MM.1S (cell line): ENCODE results near the gene TMEM225.

Experiments used
- DNase-seq: peaks from one replicate; pipeline ENCODE4 v3.0.0-alpha.2; 2015
- H2AFZ ChIP-seq: fragments of 300-600 bp; sonication (generic); 2 replicates; pipeline ENCODE4 v1.6.0; 2016; ENCODE audit warnings: antibody characterized with exemption, low read length
- H3F3A ChIP-seq: fragments of 300-600 bp; sonication (generic); 2 replicates; pipeline ENCODE4 v1.6.1; 2016; ENCODE audit warnings: mild to moderate bottlenecking, antibody characterized with exemption, low read length, moderate library complexity, mixed read lengths; ENCODE audit not compliant: insufficient read depth
- H3K27ac ChIP-seq: fragments of 300-600 bp; sonication (generic); 2 replicates; pipeline ENCODE4 v1.5.1; 2016; ENCODE audit warnings: mild to moderate bottlenecking, low read length
- H3K27me3 ChIP-seq: fragments of 300-600 bp; sonication (generic); replicated peaks from 2 replicates; pipeline ENCODE4 v1.6.0; 2016; ENCODE audit warnings: low read length; ENCODE audit not compliant: insufficient read depth
- H3K36me3 ChIP-seq: fragments of 300-600 bp; sonication (generic); replicated peaks from 2 replicates; pipeline ENCODE4 v1.6.1; 2016; ENCODE audit warnings: mild to moderate bottlenecking, low read length, mixed read lengths; ENCODE audit not compliant: insufficient read depth
- H3K4me1 ChIP-seq: fragments of 300-600 bp; sonication (generic); 2 replicates; pipeline ENCODE4 v1.6.1; 2016; ENCODE audit warnings: low read length, mixed read lengths
- H3K4me2 ChIP-seq: fragments of 300-600 bp; sonication (generic); 2 replicates; pipeline ENCODE4 v1.6.0; 2016; ENCODE audit warnings: low read depth, low read length
- H3K4me3 ChIP-seq: fragments of 300-600 bp; sonication (generic); 2 replicates; pipeline ENCODE4 v1.5.1; 2016; ENCODE audit warnings: low read length, mixed read lengths
- H3K79me2 ChIP-seq: fragments of 300-600 bp; sonication (generic); 2 replicates; pipeline ENCODE4 v1.6.1; 2016; ENCODE audit warnings: mixed run types, low read length, mixed read lengths
- H3K9ac ChIP-seq: fragments of 300-600 bp; sonication (generic); 2 replicates; pipeline ENCODE4 v1.6.1; 2016; ENCODE audit warnings: low read length, mixed read lengths
- H3K9me2 ChIP-seq: fragments of 300-600 bp; sonication (generic); replicated peaks from 2 replicates; pipeline ENCODE4 v1.6.1; 2016; ENCODE audit warnings: mild to moderate bottlenecking, low read length, mixed read lengths; ENCODE audit not compliant: insufficient read depth
- H3K9me3 ChIP-seq: fragments of 300-600 bp; sonication (generic); replicated peaks from 2 replicates; pipeline ENCODE4 v1.6.1; 2016; ENCODE audit warnings: mild to moderate bottlenecking, low read length, mixed read lengths; ENCODE audit not compliant: insufficient read depth
- H4K20me1 ChIP-seq: fragments of 300-600 bp; sonication (generic); 2 replicates; pipeline ENCODE4 v1.6.1; 2016; ENCODE audit warnings: mild to moderate bottlenecking, low read length, moderate library complexity, mixed read lengths; ENCODE audit not compliant: insufficient read depth
- CTCF ChIP-seq: fragments of 300-600 bp; sonication (generic); IDR thresholded peaks from 2 replicates; pipeline ENCODE4 v1.5.1; 2016; ENCODE audit warnings: antibody characterized with exemption, low read length, mixed read lengths
- EZH2 ChIP-seq: fragments of 300-600 bp; sonication (generic); optimal IDR thresholded peaks from 2 replicates; pipeline ENCODE3; 2017; ENCODE audit warnings: low read depth, mild to moderate bottlenecking, antibody characterized with exemption, low read length, mixed read lengths
- EZH2phosphoT487 ChIP-seq: fragments of 300-600 bp; sonication (generic); IDR thresholded peaks from 2 replicates; pipeline ENCODE4 v1.6.1; 2018; ENCODE audit warnings: antibody characterized with exemption, low read length

Gene TMEM225

GRCh38 chr11:123905826-123906225 is 20.4 kb upstream of the TMEM225 start:
- no peak overlapping the region for H3K4me2 ChIP-seq
- no peak overlapping the region for H3K27ac ChIP-seq
- H3K9me3 ChIP-seq: no peaks in the 10 kb centered on the region
- H3K9me2 ChIP-seq: no peaks in the 10 kb centered on the region
- peaks cover 7% of the 10 kb centered on the region for H3F3A ChIP-seq
- no peak overlapping the region for H3K9ac ChIP-seq
- H3K4me3 ChIP-seq: no peak overlapping the region
- no peaks in the 10 kb centered on the region for H3K36me3 ChIP-seq
- TF ChIP-seq CTCF: no peak
- TF ChIP-seq EZH2: no peak
- TF ChIP-seq EZH2phosphoT487: no peak
- no peak for DNase-seq
- H3K27me3 ChIP-seq: peaks cover 50% of the 10 kb centered on the region
- no peaks in the 10 kb centered on the region for H3K79me2 ChIP-seq
- no peak overlapping the region for H2AFZ ChIP-seq
- no peaks in the 10 kb centered on the region for H4K20me1 ChIP-seq
- H3K4me1 ChIP-seq: peaks cover 11% of the 10 kb centered on the region

GRCh38 chr11:123904932-123905331 is 19.5 kb upstream of the TMEM225 start:
- DNase-seq: no peak

GRCh38 chr11:123903932-123904331 is 18.5 kb upstream of the TMEM225 start:
- H3K9me2 ChIP-seq: no peaks in the 10 kb centered on the region
- H3K4me3 ChIP-seq: no peak overlapping the region
- no peaks in the 10 kb centered on the region for H4K20me1 ChIP-seq
- TF ChIP-seq EZH2 (no peak), CTCF (no peak), EZH2phosphoT487 (no peak)
- peak overlapping the region; percentile 20; the same call in 1 of the 2 replicates for H3K4me2 ChIP-seq
- DNase-seq: peak; percentile 81
- H3K27ac ChIP-seq: no peak overlapping the region
- no peaks in the 10 kb centered on the region for H3K79me2 ChIP-seq
- H3K9ac ChIP-seq: no peak overlapping the region
- peaks cover 7% of the 10 kb centered on the region for H3F3A ChIP-seq
- no peak overlapping the region for H2AFZ ChIP-seq
- H3K4me1 ChIP-seq: peaks cover 11% of the 10 kb centered on the region
- no peaks in the 10 kb centered on the region for H3K9me3 ChIP-seq
- peaks cover 50% of the 10 kb centered on the region for H3K27me3 ChIP-seq
- H3K36me3 ChIP-seq: no peaks in the 10 kb centered on the region

More at GRCh38 chr11:123904932-123905331, 19.5 kb upstream of the TMEM225 start:
- Histone ChIP-seq H3K27ac (no peak overlapping the region), H3K79me2 (no peaks in the 10 kb centered on the region), H4K20me1 (no peaks in the 10 kb centered on the region), H3K27me3 (peaks cover 50% of the 10 kb centered on the region), H3K36me3 (no peaks in the 10 kb centered on the region), H3K4me2 (no peak overlapping the region), H3K4me1 (peaks cover 11% of the 10 kb centered on the region), H3K9me3 (no peaks in the 10 kb centered on the region), H2AFZ (no peak overlapping the region), H3K9me2 (no peaks in the 10 kb centered on the region), H3F3A (peaks cover 7% of the 10 kb centered on the region), H3K4me3 (no peak overlapping the region), H3K9ac (no peak overlapping the region)
- no peak for TF ChIP-seq CTCF
- TF ChIP-seq EZH2phosphoT487: no peak
- no peak for TF ChIP-seq EZH2

- Histone ChIP-seq H4K20me1 (no peaks in the 10 kb centered on the region), H3K27ac (no peak within 1 kb of the TSS), H3K36me3 (no peaks in the 10 kb centered on the region), H3K4me1 (peaks cover 11% of the 10 kb centered on the region), H3K9me2 (no peaks in the 10 kb centered on the region), H3K9ac (no peak within 1 kb of the TSS), H3K79me2 (no peaks in the 10 kb centered on the region), H3K4me3 (no peak within 1 kb of the TSS), H3K27me3 (peaks cover 36% of the 10 kb centered on the region), H3F3A (peaks cover 7% of the 10 kb centered on the region), H3K4me2 (no peak within 1 kb of the TSS), H3K9me3 (no peaks in the 10 kb centered on the region), H2AFZ (no peak within 1 kb of the TSS)
- no peak for DNase-seq
- TF ChIP-seq EZH2phosphoT487 (no peak), CTCF (no peak), EZH2 (no peak)
Observed at GRCh38 chr11:123901867-123902266, 16.4 kb upstream of the TMEM225 start, which contains the start of gene OR8D4. OR8D4 (plus strand) TSS chr11:123902167; CDS start chr11:123906432, 4,265 bp downstream.
